Liver (tissue), 9 donors: ENCODE measurements around the gene ZWINT. TPM values are rescaled to one million over a fixed set of nuclear protein-coding genes. Genes with fewer than 3 reads are reported as not detected.

Experiments used
- DNase-seq: peaks from one replicate; pipeline ENCODE4 v3.0.0-alpha.2; 2017; ENCODE audit warnings: low spot score
- H3K27ac ChIP-seq, 2 donors: one replicate each; pipeline ENCODE4 v1.7.0; 2013; ENCODE audit warnings: inconsistent platforms in 2 of 2, low read length in 2 of 2, control low read depth in 1 of 2, low read depth in 1 of 2, mild to moderate bottlenecking in 1 of 2
- H3K27me3 ChIP-seq, 4 donors: one replicate each; pipeline versions ENCODE4 v1.6.1 to v1.7.0; 2013; ENCODE audit warnings: low read length in 3 of 4, inconsistent platforms in 1 of 4, mild to moderate bottlenecking in 1 of 4, moderate library complexity in 1 of 4; ENCODE audit not compliant: control insufficient read depth in 4 of 4, insufficient read depth in 4 of 4
- H3K36me3 ChIP-seq, 4 donors: one replicate each; pipeline versions ENCODE4 v1.6.1 to v1.7.0; 2013; ENCODE audit warnings: low read length in 3 of 4, mild to moderate bottlenecking in 3 of 4, low read depth in 1 of 4, moderate library complexity in 1 of 4; ENCODE audit not compliant: control insufficient read depth in 4 of 4, insufficient read depth in 3 of 4
- H3K4me1 ChIP-seq, 4 donors: one replicate each; pipeline versions ENCODE4 v1.6.1 to v1.7.0; 2013; ENCODE audit warnings: low read length in 3 of 4, mild to moderate bottlenecking in 3 of 4, moderate library complexity in 1 of 4; ENCODE audit not compliant: control insufficient read depth in 4 of 4, insufficient read depth in 4 of 4
- H3K4me3 ChIP-seq, 3 donors: one replicate each; pipeline versions ENCODE4 v1.6.1 to v1.7.0; 2013; ENCODE audit warnings: low read length in 3 of 3, control low read depth in 1 of 3, low read depth in 1 of 3, mild to moderate bottlenecking in 1 of 3
- H3K9ac ChIP-seq, 2 donors: one replicate each; pipeline ENCODE4 v1.7.0; 2013; ENCODE audit warnings: low read length in 2 of 2, mild to moderate bottlenecking in 2 of 2, moderate library complexity in 2 of 2, control low read depth in 1 of 2, low read depth in 1 of 2
- H3K9me3 ChIP-seq, 4 donors: one replicate each; pipeline versions ENCODE4 v1.6.1 to v1.7.0; 2013; ENCODE audit warnings: low read length in 3 of 4; ENCODE audit not compliant: control insufficient read depth in 4 of 4
- EGR1 ChIP-seq, 2 donors: IDR thresholded peaks; 2 replicates each; pipeline ENCODE4 v1.6.1; 2016 to 2018; ENCODE audit warnings: antibody characterized with exemption in 2 of 2, low read depth in 2 of 2
- FOXA1 ChIP-seq: IDR thresholded peaks from 2 replicates; pipeline ENCODE4 v1.6.1; 2016; ENCODE audit warnings: antibody characterized with exemption
- FOXA2 ChIP-seq: IDR thresholded peaks from 2 replicates; pipeline ENCODE4 v1.6.1; 2016; ENCODE audit warnings: antibody characterized with exemption
- GABPA ChIP-seq, 2 donors: IDR thresholded peaks in 1 of 2; conservative IDR thresholded peaks in 1 of 2; 2 replicates each; pipeline ENCODE4 v1.6.1; 2016; ENCODE audit warnings: antibody characterized with exemption in 2 of 2, mild to moderate bottlenecking in 1 of 2, moderate library complexity in 1 of 2
- HNF4A ChIP-seq, 2 donors: conservative IDR thresholded peaks; 2 replicates each; pipeline ENCODE4 v1.6.1; 2016; ENCODE audit warnings: antibody characterized with exemption in 2 of 2, mild to moderate bottlenecking in 2 of 2
- HNF4G ChIP-seq: IDR thresholded peaks from 2 replicates; pipeline ENCODE4 v1.6.1; 2016; ENCODE audit warnings: antibody characterized with exemption
- JUND ChIP-seq, 2 donors: IDR thresholded peaks; 2 replicates each; pipeline ENCODE4 v1.6.1; 2016; ENCODE audit warnings: antibody characterized with exemption in 2 of 2
- NR2F2 ChIP-seq: IDR thresholded peaks from 2 replicates; pipeline ENCODE4 v1.6.1; 2016; ENCODE audit warnings: antibody characterized with exemption
- RAD21 ChIP-seq, 2 donors: IDR thresholded peaks; 2 replicates each; pipeline ENCODE4 v1.6.1; 2016; ENCODE audit warnings: antibody characterized with exemption in 2 of 2, mild to moderate bottlenecking in 2 of 2
- RXRA ChIP-seq, 2 donors: IDR thresholded peaks; 2 replicates each; pipeline ENCODE4 v1.6.1; 2017 to 2018; ENCODE audit warnings: antibody characterized with exemption in 2 of 2, mild to moderate bottlenecking in 1 of 2
- SP1 ChIP-seq: IDR thresholded peaks from 2 replicates; pipeline ENCODE4 v1.6.1; 2018; ENCODE audit warnings: antibody characterized with exemption, mild to moderate bottlenecking
- TAF1 ChIP-seq: conservative IDR thresholded peaks from 2 replicates; pipeline ENCODE4 v1.6.1; 2016; ENCODE audit warnings: antibody characterized with exemption, mild to moderate bottlenecking
- YY1 ChIP-seq: IDR thresholded peaks from 2 replicates; pipeline ENCODE4 v1.6.1; 2016; ENCODE audit warnings: antibody characterized with exemption, mild to moderate bottlenecking
- WGBS: extraction: QIAGEN DNeasy Blood & Tissue Kit; methylation state at CpG from one replicate; pipeline ENCODE4 v1.1.7; 2013; 5-methylcytosine and 5-hydroxymethylcytosine counted together
- polyA plus RNA-seq, 2 donors: library from polyadenylated mRNA; stranded (reverse) in 1 of 2; unstranded in 1 of 2; fragments of 200-250 nt in 1 of 2; fragments of >200 nt in 1 of 2; fragmentation: Nextera tagmentation in 1 of 2; extraction: Ambion mirVana in 1 of 2; gene quantifications; one replicate each; pipeline versions ENCODE4 v1.2.1 to v1.2.3, GENCODE V29; 2013 to 2015
- total RNA-seq, 2 donors: library from RNA; depleted of rRNA; stranded (reverse); fragments of >200 nt; gene quantifications; one replicate each; pipeline ENCODE4 v1.2.3, GENCODE V29; 2014
- TF ChIP-seq, protein P1 (sequence below): IDR thresholded peaks from 2 replicates; pipeline ENCODE4 v1.6.1; 2016; ENCODE audit warnings: antibody characterized with exemption
- TF ChIP-seq, protein P2 (sequence below): IDR thresholded peaks from 2 replicates; pipeline ENCODE4 v1.6.1; 2016; ENCODE audit warnings: antibody characterized with exemption
- TF ChIP-seq, protein P3 (sequence below): IDR thresholded peaks from 2 replicates; pipeline ENCODE4 v1.6.1; 2016; ENCODE audit warnings: antibody characterized with exemption
- TF ChIP-seq, protein P4 (sequence below): fragments of 150-350 bp; IDR thresholded peaks from 2 replicates; pipeline ENCODE4 v1.5.1; 2017; ENCODE audit warnings: improper control_type of control experiment, low read depth, low read length; ENCODE audit not compliant: missing input control
- TF ChIP-seq, protein P5 (sequence below): IDR thresholded peaks from 2 replicates; pipeline ENCODE4 v1.6.1; 2016; ENCODE audit warnings: antibody characterized with exemption, mild to moderate bottlenecking
- donor health status: healthy.
- donor health status: healthy.
- donor health status: healthy.
- donor health status: healthy.
- donor health status: healthy.

ZWINT gene
- total and polyA plus RNA-seq, 4 donors = 0.25 to 53.6 (median 5.5) TPM

DNA sequence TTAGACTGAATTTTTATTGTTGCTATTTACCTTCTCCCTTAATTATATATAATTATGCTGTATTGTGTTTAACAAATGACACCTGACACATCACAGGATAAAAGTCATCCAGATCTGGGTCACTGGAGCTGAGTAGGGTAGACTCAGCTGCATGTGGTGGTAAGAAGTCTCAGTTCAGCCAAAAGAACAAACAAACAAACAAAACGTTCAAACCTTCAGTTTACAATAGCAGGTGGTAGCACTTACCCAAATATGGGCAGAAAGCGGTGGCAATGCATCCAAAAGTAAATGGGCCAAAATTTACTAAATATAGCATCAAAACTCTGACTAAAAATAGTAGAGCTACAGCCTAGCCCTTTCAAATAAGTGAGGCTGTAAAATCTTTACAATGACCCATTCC, 42.2 kb downstream of the ZWINT start:
- WGBS = 47% methylated on average over 2 of the region's 2 CpGs
- no peak for DNase-seq
- peaks cover 0 to 16% (median 5%) of the 10 kb centered on the region in 4 donors for H3K9me3 ChIP-seq
- H3K27ac ChIP-seq = no peak overlapping the region
- no peak overlapping the region for H3K9ac ChIP-seq
- H3K4me1 ChIP-seq = no peaks in the 10 kb centered on the region
- H3K36me3 ChIP-seq = no peaks in the 10 kb centered on the region
- no peak overlapping the region for H3K4me3 ChIP-seq
- TF ChIP-seq, protein P1, sequence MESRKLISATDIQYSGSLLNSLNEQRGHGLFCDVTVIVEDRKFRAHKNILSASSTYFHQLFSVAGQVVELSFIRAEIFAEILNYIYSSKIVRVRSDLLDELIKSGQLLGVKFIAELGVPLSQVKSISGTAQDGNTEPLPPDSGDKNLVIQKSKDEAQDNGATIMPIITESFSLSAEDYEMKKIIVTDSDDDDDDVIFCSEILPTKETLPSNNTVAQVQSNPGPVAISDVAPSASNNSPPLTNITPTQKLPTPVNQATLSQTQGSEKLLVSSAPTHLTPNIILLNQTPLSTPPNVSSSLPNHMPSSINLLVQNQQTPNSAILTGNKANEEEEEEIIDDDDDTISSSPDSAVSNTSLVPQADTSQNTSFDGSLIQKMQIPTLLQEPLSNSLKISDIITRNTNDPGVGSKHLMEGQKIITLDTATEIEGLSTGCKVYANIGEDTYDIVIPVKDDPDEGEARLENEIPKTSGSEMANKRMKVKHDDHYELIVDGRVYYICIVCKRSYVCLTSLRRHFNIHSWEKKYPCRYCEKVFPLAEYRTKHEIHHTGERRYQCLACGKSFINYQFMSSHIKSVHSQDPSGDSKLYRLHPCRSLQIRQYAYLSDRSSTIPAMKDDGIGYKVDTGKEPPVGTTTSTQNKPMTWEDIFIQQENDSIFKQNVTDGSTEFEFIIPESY = no peak
- TF ChIP-seq YY1 = no peak
- no peak for TF ChIP-seq EGR1 (IDR thresholded peaks at IDR 0.05; ENCODE audit: low read depth in 2 of 2)
- TF ChIP-seq TAF1 = no peak
- no peak for TF ChIP-seq JUND (IDR thresholded peaks at IDR 0.05)
- no peak for TF ChIP-seq SP1
- no peak for TF ChIP-seq RAD21 (IDR thresholded peaks at IDR 0.05)
- TF ChIP-seq FOXA2 = no peak
- no peak for TF ChIP-seq HNF4G
- TF ChIP-seq NR2F2 = no peak
- TF ChIP-seq, protein P2, sequence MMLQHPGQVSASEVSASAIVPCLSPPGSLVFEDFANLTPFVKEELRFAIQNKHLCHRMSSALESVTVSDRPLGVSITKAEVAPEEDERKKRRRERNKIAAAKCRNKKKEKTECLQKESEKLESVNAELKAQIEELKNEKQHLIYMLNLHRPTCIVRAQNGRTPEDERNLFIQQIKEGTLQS = no peak
- TF ChIP-seq, protein P3, sequence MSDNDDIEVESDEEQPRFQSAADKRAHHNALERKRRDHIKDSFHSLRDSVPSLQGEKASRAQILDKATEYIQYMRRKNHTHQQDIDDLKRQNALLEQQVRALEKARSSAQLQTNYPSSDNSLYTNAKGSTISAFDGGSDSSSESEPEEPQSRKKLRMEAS = no peak
- TF ChIP-seq, protein P4, sequence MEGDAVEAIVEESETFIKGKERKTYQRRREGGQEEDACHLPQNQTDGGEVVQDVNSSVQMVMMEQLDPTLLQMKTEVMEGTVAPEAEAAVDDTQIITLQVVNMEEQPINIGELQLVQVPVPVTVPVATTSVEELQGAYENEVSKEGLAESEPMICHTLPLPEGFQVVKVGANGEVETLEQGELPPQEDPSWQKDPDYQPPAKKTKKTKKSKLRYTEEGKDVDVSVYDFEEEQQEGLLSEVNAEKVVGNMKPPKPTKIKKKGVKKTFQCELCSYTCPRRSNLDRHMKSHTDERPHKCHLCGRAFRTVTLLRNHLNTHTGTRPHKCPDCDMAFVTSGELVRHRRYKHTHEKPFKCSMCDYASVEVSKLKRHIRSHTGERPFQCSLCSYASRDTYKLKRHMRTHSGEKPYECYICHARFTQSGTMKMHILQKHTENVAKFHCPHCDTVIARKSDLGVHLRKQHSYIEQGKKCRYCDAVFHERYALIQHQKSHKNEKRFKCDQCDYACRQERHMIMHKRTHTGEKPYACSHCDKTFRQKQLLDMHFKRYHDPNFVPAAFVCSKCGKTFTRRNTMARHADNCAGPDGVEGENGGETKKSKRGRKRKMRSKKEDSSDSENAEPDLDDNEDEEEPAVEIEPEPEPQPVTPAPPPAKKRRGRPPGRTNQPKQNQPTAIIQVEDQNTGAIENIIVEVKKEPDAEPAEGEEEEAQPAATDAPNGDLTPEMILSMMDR = no peak
- TF ChIP-seq GABPA (IDR thresholded peaks at IDR 0.05 in 1 of 2, conservative IDR thresholded peaks at IDR 0.05 in 1 of 2) = no peak
- TF ChIP-seq, protein P5, sequence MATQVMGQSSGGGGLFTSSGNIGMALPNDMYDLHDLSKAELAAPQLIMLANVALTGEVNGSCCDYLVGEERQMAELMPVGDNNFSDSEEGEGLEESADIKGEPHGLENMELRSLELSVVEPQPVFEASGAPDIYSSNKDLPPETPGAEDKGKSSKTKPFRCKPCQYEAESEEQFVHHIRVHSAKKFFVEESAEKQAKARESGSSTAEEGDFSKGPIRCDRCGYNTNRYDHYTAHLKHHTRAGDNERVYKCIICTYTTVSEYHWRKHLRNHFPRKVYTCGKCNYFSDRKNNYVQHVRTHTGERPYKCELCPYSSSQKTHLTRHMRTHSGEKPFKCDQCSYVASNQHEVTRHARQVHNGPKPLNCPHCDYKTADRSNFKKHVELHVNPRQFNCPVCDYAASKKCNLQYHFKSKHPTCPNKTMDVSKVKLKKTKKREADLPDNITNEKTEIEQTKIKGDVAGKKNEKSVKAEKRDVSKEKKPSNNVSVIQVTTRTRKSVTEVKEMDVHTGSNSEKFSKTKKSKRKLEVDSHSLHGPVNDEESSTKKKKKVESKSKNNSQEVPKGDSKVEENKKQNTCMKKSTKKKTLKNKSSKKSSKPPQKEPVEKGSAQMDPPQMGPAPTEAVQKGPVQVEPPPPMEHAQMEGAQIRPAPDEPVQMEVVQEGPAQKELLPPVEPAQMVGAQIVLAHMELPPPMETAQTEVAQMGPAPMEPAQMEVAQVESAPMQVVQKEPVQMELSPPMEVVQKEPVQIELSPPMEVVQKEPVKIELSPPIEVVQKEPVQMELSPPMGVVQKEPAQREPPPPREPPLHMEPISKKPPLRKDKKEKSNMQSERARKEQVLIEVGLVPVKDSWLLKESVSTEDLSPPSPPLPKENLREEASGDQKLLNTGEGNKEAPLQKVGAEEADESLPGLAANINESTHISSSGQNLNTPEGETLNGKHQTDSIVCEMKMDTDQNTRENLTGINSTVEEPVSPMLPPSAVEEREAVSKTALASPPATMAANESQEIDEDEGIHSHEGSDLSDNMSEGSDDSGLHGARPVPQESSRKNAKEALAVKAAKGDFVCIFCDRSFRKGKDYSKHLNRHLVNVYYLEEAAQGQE = no peak
- no peak for TF ChIP-seq RXRA (IDR thresholded peaks at IDR 0.05)
- H3K27me3 ChIP-seq = no peaks in the 10 kb centered on the region

DNA sequence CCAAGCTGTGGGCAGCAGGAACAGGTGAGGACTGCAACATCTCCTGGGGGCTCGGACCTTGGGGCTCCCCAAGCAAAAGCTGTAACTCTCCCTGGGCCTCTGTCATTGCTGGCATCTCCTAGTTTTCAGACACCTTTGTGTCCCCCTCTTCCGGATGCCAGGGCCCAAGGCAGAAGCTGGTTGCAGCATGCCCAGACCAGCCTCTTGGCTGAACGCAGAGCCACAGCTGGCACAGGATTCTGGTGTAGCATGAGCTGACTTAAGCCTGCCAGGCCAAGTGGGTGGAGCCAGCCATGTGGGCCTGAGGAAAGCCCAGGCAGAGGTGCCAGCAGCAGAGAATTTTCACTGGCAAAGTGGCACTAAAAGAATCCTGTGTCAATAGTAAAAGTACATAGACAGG, 43.5 kb downstream of the ZWINT start:
- TF ChIP-seq JUND (IDR thresholded peaks at IDR 0.05) (no peak), FOXA1 (no peak), TAF1 (no peak), GABPA (IDR thresholded peaks at IDR 0.05 in 1 of 2, conservative IDR thresholded peaks at IDR 0.05 in 1 of 2) (no peak), EGR1 (IDR thresholded peaks at IDR 0.05; ENCODE audit: low read depth in 2 of 2) (no peak), RXRA (IDR thresholded peaks at IDR 0.05) (no peak), SP1 (no peak), HNF4A (conservative IDR thresholded peaks at IDR 0.05) (no peak), FOXA2 (no peak), NR2F2 (no peak), RAD21 (IDR thresholded peaks at IDR 0.05) (no peak)
- TF ChIP-seq, protein P3 = no peak
- TF ChIP-seq, protein P4 = no peak
- TF ChIP-seq, protein P1 = no peak
- no peak overlapping the region for H3K27ac ChIP-seq
- DNase-seq = no peak
- no peaks in the 10 kb centered on the region for H3K27me3 ChIP-seq
- H3K4me3 ChIP-seq = no peak overlapping the region
- H3K9me3 ChIP-seq = peaks cover 0 to 16% (median 5%) of the 10 kb centered on the region in 4 donors
- WGBS = 62% methylated on average over 3 of the region's 3 CpGs
- no peaks in the 10 kb centered on the region for H3K4me1 ChIP-seq
- H3K9ac ChIP-seq = no peak overlapping the region
- no peaks in the 10 kb centered on the region for H3K36me3 ChIP-seq
